H9 (cell line): Measurements from ENCODE around the gene GRIK1. TPM values are rescaled to one million over a fixed set of nuclear protein-coding genes. Genes with fewer than 3 reads are reported as not detected.
A peak's percentile ranks its signal among the peaks of the same experiment; 100 is the strongest.

Source experiments
- DNase-seq: peaks from one replicate; pipeline ENCODE4 v3.0.0-alpha.2; 2017
- H2AFZ ChIP-seq: one replicate; pipeline ENCODE4 v1.6.1; 2013; ENCODE audit warnings: mild to moderate bottlenecking, low read length, control low read depth, moderate library complexity
- H2AK5ac ChIP-seq: 2 replicates; pipeline ENCODE4 v1.6.1; 2013; ENCODE audit warnings: low read length, control low read depth, mixed read lengths; ENCODE audit not compliant: insufficient read length
- H2BK120ac ChIP-seq: one replicate; pipeline ENCODE4 v1.6.1; 2013; ENCODE audit warnings: low read depth, mild to moderate bottlenecking, low read length, control low read depth, inconsistent platforms; ENCODE audit not compliant: poor library complexity, severe bottlenecking
- H2BK12ac ChIP-seq: 2 replicates; pipeline ENCODE4 v1.6.1; 2013; ENCODE audit warnings: low read length, control low read depth, mixed read lengths, low read depth; ENCODE audit not compliant: insufficient read length
- H2BK15ac ChIP-seq: 2 replicates; pipeline ENCODE4 v1.6.1; 2013; ENCODE audit warnings: low read depth, low read length, control low read depth
- H2BK20ac ChIP-seq: one replicate; pipeline ENCODE4 v1.6.1; 2013; ENCODE audit warnings: low read depth, mild to moderate bottlenecking, low read length, control low read depth, inconsistent platforms; ENCODE audit not compliant: poor library complexity, severe bottlenecking
- H2BK5ac ChIP-seq: 2 replicates; pipeline ENCODE4 v1.6.1; 2013; ENCODE audit warnings: low read length, control low read depth, mixed read lengths; ENCODE audit not compliant: insufficient read length
- H3K14ac ChIP-seq: 2 replicates; pipeline ENCODE4 v1.6.1; 2013; ENCODE audit warnings: low read length, control low read depth; ENCODE audit not compliant: insufficient read depth
- H3K18ac ChIP-seq: 2 replicates; pipeline ENCODE4 v1.6.1; 2013; ENCODE audit warnings: low read depth, mild to moderate bottlenecking, mixed read lengths, low read length, control low read depth; ENCODE audit not compliant: insufficient read length
- H3K23ac ChIP-seq: 2 replicates; pipeline ENCODE4 v1.6.1; 2013; ENCODE audit warnings: low read length, control low read depth, mixed read lengths, low read depth; ENCODE audit not compliant: insufficient read length
- H3K23me2 ChIP-seq: 2 replicates; pipeline ENCODE4 v1.6.1; 2013; ENCODE audit warnings: low read depth, mild to moderate bottlenecking, mixed read lengths, low read length, control low read depth; ENCODE audit not compliant: insufficient read length, poor library complexity, severe bottlenecking
- H3K27ac ChIP-seq: 2 replicates; pipeline ENCODE4 v1.5.1; 2013; ENCODE audit warnings: low read length, control low read depth, mixed read lengths, low read depth; ENCODE audit not compliant: insufficient read length
- H3K27me3 ChIP-seq: 2 replicates; pipeline ENCODE4 v1.6.1; 2013; ENCODE audit warnings: low read length, control low read depth, inconsistent platforms; ENCODE audit not compliant: insufficient read depth
- H3K4ac ChIP-seq: 2 replicates; pipeline ENCODE4 v1.6.1; 2013; ENCODE audit warnings: low read depth, mild to moderate bottlenecking, control low read depth, inconsistent platforms, low read length, moderate library complexity
- H3K4me1 ChIP-seq: 2 replicates; pipeline ENCODE4 v1.6.1; 2013; ENCODE audit warnings: low read length, control low read depth, inconsistent platforms; ENCODE audit not compliant: insufficient read depth
- H3K4me2 ChIP-seq: 2 replicates; pipeline ENCODE4 v1.6.1; 2013; ENCODE audit warnings: low read length, control low read depth, mixed read lengths; ENCODE audit not compliant: insufficient read length, insufficient read depth
- H3K56ac ChIP-seq: 2 replicates; pipeline ENCODE4 v1.6.1; 2013; ENCODE audit warnings: low read depth, mild to moderate bottlenecking, mixed read lengths, low read length, control low read depth; ENCODE audit not compliant: insufficient read length
- H3K79me1 ChIP-seq: 2 replicates; pipeline ENCODE4 v1.6.1; 2013; ENCODE audit warnings: low read depth, mild to moderate bottlenecking, moderate library complexity, low read length, control low read depth, inconsistent platforms; ENCODE audit not compliant: insufficient read depth, poor library complexity, severe bottlenecking
- H3K79me2 ChIP-seq: 2 replicates; pipeline ENCODE4 v1.6.1; 2013; ENCODE audit warnings: low read length, control low read depth, inconsistent platforms; ENCODE audit not compliant: insufficient read depth
- H3K9ac ChIP-seq: 2 replicates; pipeline ENCODE4 v1.6.1; 2013; ENCODE audit warnings: low read length, control low read depth, mixed read lengths; ENCODE audit not compliant: insufficient read length; ENCODE audit errors: extremely low read depth
- H3K9me3 ChIP-seq: one replicate; pipeline ENCODE4 v1.6.1; 2013; ENCODE audit warnings: low read depth, low read length, inconsistent platforms; ENCODE audit not compliant: control insufficient read depth
- H3T11ph ChIP-seq: one replicate; pipeline ENCODE4 v1.6.1; 2013; ENCODE audit warnings: mild to moderate bottlenecking, low read length, control low read depth, inconsistent platforms
- H4K20me1 ChIP-seq: one replicate; pipeline ENCODE4 v1.6.1; 2013; ENCODE audit not compliant: control insufficient read depth, insufficient read length, insufficient read depth
- H4K5ac ChIP-seq: 2 replicates; pipeline ENCODE4 v1.6.1; 2013; ENCODE audit warnings: low read depth, mild to moderate bottlenecking, mixed read lengths, low read length, control low read depth; ENCODE audit not compliant: insufficient read length
- H4K8ac ChIP-seq: replicated peaks from 2 replicates; pipeline ENCODE4 v1.6.1; 2013; ENCODE audit warnings: low read length, control low read depth, mixed read lengths, low read depth; ENCODE audit not compliant: insufficient read length
- H4K91ac ChIP-seq: 2 replicates; pipeline ENCODE4 v1.6.1; 2013; ENCODE audit warnings: low read depth, mild to moderate bottlenecking, moderate library complexity, mixed read lengths, low read length, control low read depth; ENCODE audit not compliant: insufficient read length
- H3K27ac Mint-ChIP-seq, 3 experiments: 2 replicates in 2 of 3; 3 replicates in 1 of 3; pipeline ENCODE4 v1.8.0; 2020 to 2021; ENCODE audit warnings: mixed read lengths in 3 of 3, mild to moderate bottlenecking in 1 of 3, moderate library complexity in 1 of 3
- H3K27me3 Mint-ChIP-seq: 2 replicates; pipeline ENCODE4 v1.8.0; 2021; ENCODE audit warnings: low read depth, mild to moderate bottlenecking, moderate library complexity, mixed read lengths
- H3K36me3 Mint-ChIP-seq, 3 experiments: 2 replicates in 2 of 3; 3 replicates in 1 of 3; pipeline ENCODE4 v1.8.0; 2020 to 2021; ENCODE audit warnings: low read depth in 3 of 3, mixed read lengths in 3 of 3; ENCODE audit not compliant: insufficient read depth in 1 of 3
- H3K4me1 Mint-ChIP-seq, 2 experiments: 2 replicates each; pipeline ENCODE4 v1.8.0; 2020; ENCODE audit warnings: mixed read lengths in 2 of 2
- H3K4me3 Mint-ChIP-seq, 2 experiments: 2 replicates in 1 of 2; 3 replicates in 1 of 2; pipeline ENCODE4 v1.8.0; 2020 to 2021; ENCODE audit warnings: mild to moderate bottlenecking in 2 of 2, mixed read lengths in 2 of 2, moderate library complexity in 1 of 2
- H3K9me3 Mint-ChIP-seq, 2 experiments: 2 replicates in 1 of 2; 3 replicates in 1 of 2; pipeline ENCODE4 v1.8.0; 2020; ENCODE audit warnings: mild to moderate bottlenecking in 2 of 2, mixed read lengths in 2 of 2, moderate library complexity in 1 of 2
- WGBS: extraction: QIAGEN DNeasy Blood & Tissue Kit; methylation state at CpG from one replicate; pipeline ENCODE4 v1.1.7; 2013; ENCODE audit warnings: missing lambda C conversion rate, low lambda C conversion rate, mixed read lengths; ENCODE audit not compliant: insufficient read length; ENCODE audit errors: extremely low coverage; 5-methylcytosine and 5-hydroxymethylcytosine counted together
- total RNA-seq: library from RNA; stranded (reverse); gene quantifications from 2 replicates; pipeline ENCODE4 v1.2.1, GENCODE V29; 2021
- TF ChIP-seq, protein P1 (sequence below): fragments of 200-600 bp; sonication (generic); conservative IDR thresholded peaks from 3 replicates; pipeline ENCODE4 v1.8.0; 2021; ENCODE audit warnings: antibody characterized with exemption, mild to moderate bottlenecking

GRIK1 gene
- total RNA-seq, 1 experiment from 2014 or later = not detected

DNA sequence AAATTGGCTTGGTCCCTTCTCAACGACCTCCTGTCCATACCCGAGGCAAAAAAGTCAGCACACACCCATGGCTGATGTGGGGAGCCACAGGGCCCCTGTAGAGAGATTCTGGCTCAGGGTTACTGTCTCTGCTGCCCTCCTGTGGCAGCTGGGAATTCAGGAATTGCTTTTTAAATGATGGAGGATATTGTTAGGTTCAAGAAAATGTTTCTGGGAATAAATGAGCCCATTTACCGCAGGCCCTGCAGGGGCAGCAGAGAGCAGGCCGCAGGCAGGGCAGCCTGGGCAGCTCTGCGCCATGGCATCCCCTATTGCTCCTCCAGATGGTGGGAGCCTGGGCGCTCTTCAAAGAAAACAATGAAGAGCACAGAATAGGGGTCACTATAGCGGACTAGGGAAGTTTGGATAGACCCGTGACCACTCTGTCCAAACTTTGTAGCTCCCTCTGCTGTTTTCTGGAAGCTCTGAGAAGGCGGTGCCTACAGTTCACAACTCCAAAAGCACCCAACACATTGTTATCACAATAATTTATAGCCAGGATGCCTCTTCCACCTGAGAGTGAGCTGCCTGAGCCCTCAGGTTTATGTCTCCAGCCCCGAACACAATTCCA is 440.0 kb downstream of the GRIK1 start:
- Histone ChIP-seq H3K14ac (no peak overlapping the region), H2BK120ac (no peak overlapping the region), H3K4ac (no peak overlapping the region), H2BK15ac (no peak overlapping the region), H2AK5ac (no peak overlapping the region), H3K79me2 (no peaks in the 10 kb centered on the region), H2BK5ac (no peak overlapping the region), H4K8ac (no peak overlapping the region), H2BK12ac (no peak overlapping the region), H4K91ac (no peak overlapping the region), H3K9ac (no peak overlapping the region), H4K20me1 (no peaks in the 10 kb centered on the region), H3K4me2 (no peak overlapping the region), H3K23me2 (no peaks in the 10 kb centered on the region), H3K9me3 (peaks cover 5% of the 10 kb centered on the region), H3K27me3 (no peaks in the 10 kb centered on the region), H3K27ac (no peak overlapping the region), H3K18ac (no peak overlapping the region), H3K56ac (no peak overlapping the region), H3K4me1 (no peaks in the 10 kb centered on the region), H3K79me1 (no peaks in the 10 kb centered on the region), H4K5ac (no peak overlapping the region), H2AFZ (no peak overlapping the region), H2BK20ac (no peak overlapping the region), H3K23ac (no peak overlapping the region), H3T11ph (no peak overlapping the region)
- Mint-ChIP-seq H3K36me3 (peaks cover 8 to 21% (median 19%) of the 10 kb centered on the region in 3 experiments; a peak in 6 of 7 replicates), H3K4me1 (no peaks in the 10 kb centered on the region), H3K4me3 (no peak overlapping the region), H3K27ac (peak overlapping the region in 1 of 3 experiments; percentile 6; a peak in 1 of 7 replicates), H3K9me3 (peaks cover 11 to 18% of the 10 kb centered on the region in 2 experiments), H3K27me3 (no peaks in the 10 kb centered on the region)
- WGBS = no CpG with 5 or more reads among the region's 10 CpGs
- TF ChIP-seq, protein P1, sequence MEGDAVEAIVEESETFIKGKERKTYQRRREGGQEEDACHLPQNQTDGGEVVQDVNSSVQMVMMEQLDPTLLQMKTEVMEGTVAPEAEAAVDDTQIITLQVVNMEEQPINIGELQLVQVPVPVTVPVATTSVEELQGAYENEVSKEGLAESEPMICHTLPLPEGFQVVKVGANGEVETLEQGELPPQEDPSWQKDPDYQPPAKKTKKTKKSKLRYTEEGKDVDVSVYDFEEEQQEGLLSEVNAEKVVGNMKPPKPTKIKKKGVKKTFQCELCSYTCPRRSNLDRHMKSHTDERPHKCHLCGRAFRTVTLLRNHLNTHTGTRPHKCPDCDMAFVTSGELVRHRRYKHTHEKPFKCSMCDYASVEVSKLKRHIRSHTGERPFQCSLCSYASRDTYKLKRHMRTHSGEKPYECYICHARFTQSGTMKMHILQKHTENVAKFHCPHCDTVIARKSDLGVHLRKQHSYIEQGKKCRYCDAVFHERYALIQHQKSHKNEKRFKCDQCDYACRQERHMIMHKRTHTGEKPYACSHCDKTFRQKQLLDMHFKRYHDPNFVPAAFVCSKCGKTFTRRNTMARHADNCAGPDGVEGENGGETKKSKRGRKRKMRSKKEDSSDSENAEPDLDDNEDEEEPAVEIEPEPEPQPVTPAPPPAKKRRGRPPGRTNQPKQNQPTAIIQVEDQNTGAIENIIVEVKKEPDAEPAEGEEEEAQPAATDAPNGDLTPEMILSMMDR = peak; percentile 95
- DNase-seq = peak; percentile 79
